K562 (cell line): Measurements from ENCODE around the gene PLXDC1. TPM values are rescaled to one million over a fixed set of nuclear protein-coding genes. Genes with fewer than 3 reads are reported as not detected.

Source experiments
- ATAC-seq: fragments of 200-7000 bp; cut with Tn5 transposase; 3 replicates; pipeline ENCODE4 v1.9.1; 2020; ENCODE audit warnings: moderate library complexity
- BruUV-seq: library from RNA; stranded (reverse); fragments of 400-500 nt; replicated peaks from 2 replicates; lab custom pipeline; 2021; lab: Mats Ljungman, UMichigan
- CTCF ChIA-PET: fragments of 300-600 bp; formaldehyde crosslinking; extraction: SDS; loops from one replicate; lab custom pipeline; 2021; ENCODE audit warnings: low intra/inter-chr PET ratio; lab: Yijun Ruan, JAX
- POLR2A ChIA-PET: fragments of 300-600, 350-650 bp; sonication (Branson Sonifier 250); formaldehyde crosslinking; extraction: SDS; loops from one replicate; lab custom pipeline; 2021; ENCODE audit warnings: antibody characterized with exemption, inconsistent platforms; lab: Yijun Ruan, JAX
- DNase-seq, 4 experiments: peaks; one replicate each; pipeline versions ENCODE4 v3.0.0 to v3.0.0-alpha.2; 2011 to 2018; ENCODE audit warnings: low spot score in 3 of 4, mixed read lengths in 3 of 4; ENCODE audit errors: extremely low read depth in 1 of 4
- FAIRE-seq: peaks from 2 replicates; lab custom pipeline; 2011; peaks lifted over from hg19 to GRCh38; lab: Jason Lieb, UNC
- H2AFZ ChIP-seq: 2 replicates; pipeline ENCODE4 v1.6.0; 2011; ENCODE audit warnings: low read depth, low read length, control low read depth, inconsistent platforms
- H3K27ac ChIP-seq: fragments of 200-600 bp; 3 replicates; pipeline ENCODE4 v1.8.0; 2011; ENCODE audit warnings: low read depth, mild to moderate bottlenecking, control low read depth, inconsistent platforms, low read length, moderate library complexity, mixed read lengths; ENCODE audit errors: extremely low read depth
- H3K27me3 ChIP-seq, 2 experiments: fragments of 300-600 bp in 1 of 2; 2 replicates in 1 of 2; 3 replicates in 1 of 2; pipeline versions ENCODE4 v1.6.0 to v1.8.0; 2011; ENCODE audit warnings: inconsistent platforms in 2 of 2, low read length in 2 of 2, mild to moderate bottlenecking in 1 of 2, mixed read lengths in 1 of 2, moderate library complexity in 1 of 2; ENCODE audit not compliant: control insufficient read depth in 2 of 2, insufficient read depth in 2 of 2
- H3K36me3 ChIP-seq: fragments of 300-600 bp; 3 replicates; pipeline ENCODE4 v1.8.0; 2011; ENCODE audit warnings: mild to moderate bottlenecking, low read length, inconsistent platforms; ENCODE audit not compliant: control insufficient read depth, insufficient read depth
- H3K4me1 ChIP-seq, 2 experiments: fragments of 200-600 bp in 1 of 2; replicated peaks in 1 of 2; 2 replicates in 1 of 2; 3 replicates in 1 of 2; pipeline versions ENCODE4 v1.5.1 to v1.8.0; 2011; ENCODE audit warnings: inconsistent platforms in 2 of 2, low read length in 2 of 2, mild to moderate bottlenecking in 1 of 2, mixed read lengths in 1 of 2, moderate library complexity in 1 of 2; ENCODE audit not compliant: control insufficient read depth in 2 of 2, insufficient read depth in 2 of 2
- H3K4me2 ChIP-seq: 2 replicates; pipeline ENCODE4 v1.6.1; 2011; ENCODE audit warnings: low read length, control low read depth, inconsistent platforms, mixed read lengths; ENCODE audit not compliant: insufficient read depth
- H3K4me3 ChIP-seq: fragments of 200-600 bp; sonication (generic), shearing (Covaris generic); 2 replicates; pipeline ENCODE4 v1.5.1; 2016; ENCODE audit warnings: control low read depth, inconsistent platforms
- H3K79me2 ChIP-seq: fragments of 200-600 bp; 3 replicates; pipeline ENCODE4 v1.8.0; 2011; ENCODE audit warnings: low read length, inconsistent platforms; ENCODE audit not compliant: control insufficient read depth, insufficient read depth
- H3K9ac ChIP-seq, 2 experiments: 2 replicates each; pipeline versions ENCODE4 v1.6.0 to v1.6.1; 2011; ENCODE audit warnings: low read depth in 2 of 2, low read length in 2 of 2, control low read depth in 1 of 2, inconsistent platforms in 1 of 2, mild to moderate bottlenecking in 1 of 2, mixed read lengths in 1 of 2; ENCODE audit not compliant: insufficient read depth in 1 of 2
- H3K9me1 ChIP-seq: one replicate; pipeline ENCODE4 v1.6.0; 2011; ENCODE audit warnings: inconsistent platforms, mild to moderate bottlenecking, low read length, moderate library complexity; ENCODE audit not compliant: control insufficient read depth, insufficient read depth
- H3K9me3 ChIP-seq: replicated peaks from 2 replicates; pipeline ENCODE4 v1.5.1; 2011; ENCODE audit warnings: low read depth, low read length, inconsistent platforms; ENCODE audit not compliant: control insufficient read depth, insufficient read depth
- H4K20me1 ChIP-seq: replicated peaks from 2 replicates; pipeline ENCODE4 v1.6.1; 2011; ENCODE audit warnings: low read length, inconsistent platforms, mixed read lengths; ENCODE audit not compliant: control insufficient read depth, insufficient read depth
- HNRNPK ChIP-seq: fragments of 200-400 bp; formaldehyde crosslinking; IDR thresholded peaks from one replicate; pipeline ENCODE4 v1.6.1; 2018; ENCODE audit warnings: mild to moderate bottlenecking, low read depth, low read length; ENCODE audit not compliant: poor library complexity, severe bottlenecking
- IFI16 ChIP-seq: fragments of 250-450 bp; sonication (Bioruptor Pico); IDR thresholded peaks from 2 replicates; pipeline ENCODE4 v2.1.2; 2022; ENCODE audit warnings: mild to moderate bottlenecking, inconsistent platforms
- NUFIP1 ChIP-seq: fragments of 450-650 bp; IDR thresholded peaks from 2 replicates; pipeline ENCODE4 v1.6.1; 2018; ENCODE audit not compliant: partially characterized antibody
- POLR2A ChIP-seq: fragments of 450-650 bp; conservative IDR thresholded peaks from 2 replicates; pipeline ENCODE4 v1.6.1; 2016
- PPARD ChIP-seq: fragments of 250-450 bp; sonication (Bioruptor Pico); IDR thresholded peaks from 2 replicates; pipeline ENCODE4 v1.8.0; 2022; ENCODE audit warnings: inconsistent platforms, mild to moderate bottlenecking, moderate library complexity
- WGBS: fragments of 100-300 bp; shearing (Covaris generic); methylation state at CpG from one replicate; pipeline ENCODE4 v1.1.6; 2016; ENCODE audit warnings: low coverage, mixed read lengths; ENCODE audit not compliant: insufficient coverage; ENCODE audit errors: missing lambda C conversion rate; 5-methylcytosine and 5-hydroxymethylcytosine counted together
- in situ Hi-C: fragments of 300-500 bp; cut with MboI; formaldehyde crosslinking; loops from 4 replicates; pipeline ENCODE4 v1.15.0; 2018; ENCODE audit warnings: inconsistent platforms, mixed read lengths
- intact Hi-C: fragments of 100-400 bp; cut with micrococcal nuclease; formaldehyde crosslinking; loops from 2 replicates; pipeline ENCODE4 v1.14.2; 2022
- polyA plus RNA-seq, 8 experiments: library from polyadenylated mRNA; depleted of rRNA in 4 of 8; stranded (reverse) in 5 of 8; unstranded in 3 of 8; fragments of >200 nt; fragmentation: Nextera tagmentation in 2 of 8; fragmentation: Illumina TruSeq in 1 of 8; extraction: Ambion mirVana in 2 of 8; extraction: Trizol in 1 of 8; gene quantifications; 2 replicates each; pipeline versions ENCODE4 v1.2.1 to v1.2.3, GENCODE V29; 2011 to 2014; ENCODE audit warnings: inconsistent platforms in 1 of 8, missing spikeins in 1 of 8
- total RNA-seq, 7 experiments: library from RNA; depleted of rRNA in 6 of 7; stranded (reverse); fragments of >200 nt in 6 of 7; fragmentation: Illumina TruSeq in 2 of 7; extraction: Trizol in 2 of 7; gene quantifications; 2 replicates each; pipeline versions ENCODE4 v1.2.1 to v1.2.3, GENCODE V29; 2011 to 2021; ENCODE audit warnings: low replicate concordance in 1 of 7
- TF ChIP-seq, protein P1 (sequence below): fragments of 250-450 bp; sonication (Bioruptor Pico); IDR thresholded peaks from 2 replicates; pipeline ENCODE4 v1.8.0; 2022; ENCODE audit warnings: inconsistent platforms, mild to moderate bottlenecking, moderate library complexity, borderline replicate concordance
- TF ChIP-seq, protein P2 (sequence below): fragments of 250-450 bp; sonication (Bioruptor Pico); IDR thresholded peaks from 2 replicates; pipeline ENCODE4 v1.8.0; 2022; ENCODE audit warnings: moderate library complexity, mild to moderate bottlenecking, inconsistent platforms
- TF ChIP-seq, protein P3 (sequence below): fragments of 250-450 bp; sonication (Bioruptor Pico); IDR thresholded peaks from 2 replicates; pipeline ENCODE4 v1.9.0; 2021; ENCODE audit warnings: mild to moderate bottlenecking, inconsistent platforms

The PLXDC1 gene
- total and polyA plus RNA-seq, 9 of the 15 experiments (the other 6 are each of a cell fraction or from before 2014, with no cell fraction given): not detected

DNA sequence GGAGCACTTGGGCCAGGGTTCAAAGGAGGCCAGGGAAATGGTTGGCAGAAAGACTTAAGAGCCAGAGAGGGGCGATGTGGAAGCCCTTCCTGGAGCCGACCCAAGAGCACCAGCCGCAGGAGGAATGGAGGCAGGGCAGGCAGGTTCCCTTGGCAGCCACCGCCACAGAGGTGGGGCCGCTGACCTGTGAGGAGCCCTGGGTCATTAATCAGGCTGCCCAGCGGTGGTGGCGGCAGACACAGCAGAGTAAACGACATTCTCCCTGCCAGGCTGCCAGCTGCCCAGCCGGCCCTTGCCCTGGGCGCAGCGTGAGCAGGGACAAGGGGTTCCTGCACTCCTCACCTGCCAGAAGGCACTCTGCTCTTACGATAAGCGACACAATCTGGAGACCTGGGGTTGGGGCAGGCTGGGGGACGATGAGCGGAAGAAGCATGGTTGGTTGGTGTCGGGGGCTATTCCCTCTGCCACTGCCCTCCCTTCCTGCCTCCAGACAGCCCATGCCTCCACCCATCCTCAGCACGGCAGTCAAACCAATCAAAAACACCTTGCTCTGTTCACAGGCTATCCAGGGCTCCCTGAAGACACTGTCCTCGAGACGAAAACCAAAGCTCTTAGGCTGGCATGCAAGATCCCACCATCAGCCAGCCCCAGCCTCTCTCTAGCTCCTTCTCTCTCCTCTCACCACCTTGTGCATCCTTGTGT is 40.9 kb downstream of the PLXDC1 start:
- BruUV-seq: no TSS peak
- TF ChIP-seq IFI16 (CRISPR knock-in tag): no peak
- TF ChIP-seq PPARD (CRISPR knock-in tag): no peak
- TF ChIP-seq, protein P1, sequence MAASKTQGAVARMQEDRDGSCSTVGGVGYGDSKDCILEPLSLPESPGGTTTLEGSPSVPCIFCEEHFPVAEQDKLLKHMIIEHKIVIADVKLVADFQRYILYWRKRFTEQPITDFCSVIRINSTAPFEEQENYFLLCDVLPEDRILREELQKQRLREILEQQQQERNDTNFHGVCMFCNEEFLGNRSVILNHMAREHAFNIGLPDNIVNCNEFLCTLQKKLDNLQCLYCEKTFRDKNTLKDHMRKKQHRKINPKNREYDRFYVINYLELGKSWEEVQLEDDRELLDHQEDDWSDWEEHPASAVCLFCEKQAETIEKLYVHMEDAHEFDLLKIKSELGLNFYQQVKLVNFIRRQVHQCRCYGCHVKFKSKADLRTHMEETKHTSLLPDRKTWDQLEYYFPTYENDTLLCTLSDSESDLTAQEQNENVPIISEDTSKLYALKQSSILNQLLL: no peak
- no peak for TF ChIP-seq POLR2A
- TF ChIP-seq, protein P2, sequence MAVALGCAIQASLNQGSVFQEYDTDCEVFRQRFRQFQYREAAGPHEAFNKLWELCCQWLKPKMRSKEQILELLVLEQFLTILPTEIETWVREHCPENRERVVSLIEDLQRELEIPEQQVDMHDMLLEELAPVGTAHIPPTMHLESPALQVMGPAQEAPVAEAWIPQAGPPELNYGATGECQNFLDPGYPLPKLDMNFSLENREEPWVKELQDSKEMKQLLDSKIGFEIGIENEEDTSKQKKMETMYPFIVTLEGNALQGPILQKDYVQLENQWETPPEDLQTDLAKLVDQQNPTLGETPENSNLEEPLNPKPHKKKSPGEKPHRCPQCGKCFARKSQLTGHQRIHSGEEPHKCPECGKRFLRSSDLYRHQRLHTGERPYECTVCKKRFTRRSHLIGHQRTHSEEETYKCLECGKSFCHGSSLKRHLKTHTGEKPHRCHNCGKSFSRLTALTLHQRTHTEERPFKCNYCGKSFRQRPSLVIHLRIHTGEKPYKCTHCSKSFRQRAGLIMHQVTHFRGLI (CRISPR knock-in tag): no peak
- no peak for TF ChIP-seq NUFIP1
- no peak for TF ChIP-seq HNRNPK
- TF ChIP-seq, protein P3, sequence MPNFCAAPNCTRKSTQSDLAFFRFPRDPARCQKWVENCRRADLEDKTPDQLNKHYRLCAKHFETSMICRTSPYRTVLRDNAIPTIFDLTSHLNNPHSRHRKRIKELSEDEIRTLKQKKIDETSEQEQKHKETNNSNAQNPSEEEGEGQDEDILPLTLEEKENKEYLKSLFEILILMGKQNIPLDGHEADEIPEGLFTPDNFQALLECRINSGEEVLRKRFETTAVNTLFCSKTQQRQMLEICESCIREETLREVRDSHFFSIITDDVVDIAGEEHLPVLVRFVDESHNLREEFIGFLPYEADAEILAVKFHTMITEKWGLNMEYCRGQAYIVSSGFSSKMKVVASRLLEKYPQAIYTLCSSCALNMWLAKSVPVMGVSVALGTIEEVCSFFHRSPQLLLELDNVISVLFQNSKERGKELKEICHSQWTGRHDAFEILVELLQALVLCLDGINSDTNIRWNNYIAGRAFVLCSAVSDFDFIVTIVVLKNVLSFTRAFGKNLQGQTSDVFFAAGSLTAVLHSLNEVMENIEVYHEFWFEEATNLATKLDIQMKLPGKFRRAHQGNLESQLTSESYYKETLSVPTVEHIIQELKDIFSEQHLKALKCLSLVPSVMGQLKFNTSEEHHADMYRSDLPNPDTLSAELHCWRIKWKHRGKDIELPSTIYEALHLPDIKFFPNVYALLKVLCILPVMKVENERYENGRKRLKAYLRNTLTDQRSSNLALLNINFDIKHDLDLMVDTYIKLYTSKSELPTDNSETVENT (CRISPR knock-in tag): no peak

More for the DNA sequence above, 40.9 kb downstream of the PLXDC1 start:
- Histone ChIP-seq H3K9me1 (peaks cover 6% of the 10 kb centered on the region), H3K79me2 (no peaks in the 10 kb centered on the region), H3K27me3 (peaks cover 52 to 79% of the 10 kb centered on the region in 2 experiments), H3K27ac (no peak overlapping the region), H3K9ac (no peak overlapping the region), H3K4me3 (no peak overlapping the region), H3K4me1 (peaks cover 6 to 17% of the 10 kb centered on the region in 2 experiments; a peak in 4 of 5 replicates), H3K36me3 (no peaks in the 10 kb centered on the region), H2AFZ (no peak overlapping the region), H4K20me1 (no peaks in the 10 kb centered on the region), H3K4me2 (no peak overlapping the region), H3K9me3 (no peaks in the 10 kb centered on the region)
- intact Hi-C loops (no loop called here), in situ Hi-C loops (no loop called here)
- WGBS: 3% methylated on average over 19 of the region's 19 CpGs
- ChIA-PET POLR2A (interaction anchor here (1.4 to 1.9 kb wide), 2 partner anchors 11 to 105 kb away, joined by 3 to 5 read pairs; no protein-coding TSS in a partner anchor), CTCF (no interaction called here)
- DNase-seq: no peak
- FAIRE-seq: no peak
- no peak for ATAC-seq
